Skin epidermis (tissue), 12 donors: Measurements from ENCODE around the gene CD70.
A peak's percentile ranks its signal among the peaks of the same experiment; 100 is the strongest.
"Not testable (repeated sequence)": the region's sequence is repeated elsewhere in the genome, so short reads cannot be mapped to it uniquely, and the experiment has no call there.

Experiments
- H3K27ac ChIP-seq, 21 experiments: fragments of 200-600 bp; sonication (generic) in 11 of 21; one replicate each; pipeline ENCODE4 v1.5.0; 2020; ENCODE audit warnings: mild to moderate bottlenecking in 3 of 21, inconsistent platforms in 2 of 21, moderate library complexity in 2 of 21
- H3K4me3 ChIP-seq, 7 experiments: fragments of 200-600 bp; sonication (generic) in 2 of 7; one replicate each; pipeline ENCODE4 v1.5.0; 2020; ENCODE audit warnings: inconsistent platforms in 2 of 7, mild to moderate bottlenecking in 2 of 7, moderate library complexity in 1 of 7

Gene CD70

GRCh38 chr19:6577476-6578125 lies 13.3 kb downstream of the CD70 start:
- Histone ChIP-seq H3K27ac (peak overlapping the region in 10 of 21 experiments; percentile 0 to 64 (median 40)), H3K4me3 (no peak overlapping the region)

GRCh38 chr19:6576869-6577475 lies 14.0 kb downstream of the CD70 start:
- H3K4me3 ChIP-seq = no peak overlapping the region
- peak overlapping the region in 9 of 21 experiments; percentile 14 to 64 (median 43) for H3K27ac ChIP-seq

GRCh38 chr19:6573350-6573749 lies 17.6 kb downstream of the CD70 start:
- Histone ChIP-seq H3K4me3 (no peak overlapping the region), H3K27ac (no peak overlapping the region)

DNA sequence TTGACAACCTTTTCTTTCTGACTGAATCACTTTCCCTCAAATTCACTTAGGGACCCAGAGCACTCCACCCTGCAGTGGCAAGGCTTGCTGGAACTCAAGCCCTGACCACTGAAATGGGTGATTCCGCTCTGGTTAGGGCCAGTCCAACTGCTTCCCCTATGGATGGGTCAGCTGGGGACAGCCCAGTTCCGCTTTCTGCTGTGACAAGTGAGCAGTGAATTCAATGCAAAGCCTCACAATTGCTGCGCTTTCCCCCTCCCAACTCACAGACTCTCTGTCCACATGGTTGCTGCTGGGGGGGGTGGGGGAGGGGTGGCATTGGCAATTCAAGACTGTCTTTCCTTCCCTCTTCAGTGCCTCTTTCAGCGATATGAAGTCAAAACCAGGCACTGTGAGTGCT lies 18.7 kb downstream of the CD70 start:
- Histone ChIP-seq H3K4me3 (no peak overlapping the region), H3K27ac (no peak overlapping the region)

DNA sequence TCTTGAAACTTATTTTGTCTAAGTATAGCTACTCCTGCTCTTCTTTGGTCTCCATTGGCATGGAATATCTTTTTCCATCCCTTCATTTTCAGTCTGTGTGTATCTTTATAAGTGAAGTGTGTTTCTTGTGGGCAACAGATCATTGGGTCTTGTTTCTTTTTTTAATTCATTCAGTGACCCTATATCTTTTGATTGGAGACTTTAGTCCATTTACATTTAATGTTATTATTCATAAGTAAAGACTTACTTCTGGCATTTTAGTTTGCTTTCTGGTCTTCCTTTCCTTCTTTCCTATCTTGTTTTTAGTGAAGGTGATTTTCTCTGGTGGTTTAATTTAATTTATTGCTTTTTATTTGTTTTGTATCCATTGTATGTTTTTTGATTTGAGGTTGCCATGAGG lies 19.8 kb downstream of the CD70 start:
- Histone ChIP-seq H3K27ac (no peak overlapping the region), H3K4me3 (no peak overlapping the region)

DNA sequence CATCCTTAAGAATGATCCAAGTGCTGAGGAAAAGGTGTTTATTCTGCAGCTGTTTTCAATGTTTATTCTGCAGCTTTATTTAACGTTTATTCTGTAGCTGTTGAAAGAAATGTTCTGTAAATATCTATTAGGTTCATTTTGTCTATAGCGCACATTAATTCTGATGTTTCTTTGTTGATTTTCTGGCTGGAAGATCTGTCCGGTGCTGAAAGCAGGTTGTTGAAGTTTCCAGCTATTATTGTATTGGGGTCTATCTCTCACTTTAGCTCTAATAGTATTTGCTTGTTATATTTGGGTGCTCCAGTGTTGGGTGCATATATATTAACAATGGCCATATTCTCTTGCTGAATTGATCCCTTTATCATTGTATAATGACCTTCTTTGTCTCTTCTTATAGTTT lies 20.2 kb downstream of the CD70 start:
- H3K27ac ChIP-seq = no peak overlapping the region
- no peak overlapping the region for H3K4me3 ChIP-seq

GRCh38 chr19:6568816-6569215 lies 22.1 kb downstream of the CD70 start:
- Histone ChIP-seq H3K27ac (no peak overlapping the region), H3K4me3 (no peak overlapping the region)

GRCh38 chr19:6568010-6568526 lies 22.9 kb downstream of the CD70 start:
- H3K4me3 ChIP-seq = no peak overlapping the region
- no peak overlapping the region for H3K27ac ChIP-seq

- H3K4me3 ChIP-seq, H3K27ac ChIP-seq: not testable (repeated sequence)
These were observed 24.2 kb downstream of the CD70 start for GRCh38 chr19:6566727-6567126.

GRCh38 chr19:6564393-6564792 lies 26.6 kb downstream of the CD70 start:
- Histone ChIP-seq H3K4me3 (no peak overlapping the region), H3K27ac (no peak overlapping the region)

DNA sequence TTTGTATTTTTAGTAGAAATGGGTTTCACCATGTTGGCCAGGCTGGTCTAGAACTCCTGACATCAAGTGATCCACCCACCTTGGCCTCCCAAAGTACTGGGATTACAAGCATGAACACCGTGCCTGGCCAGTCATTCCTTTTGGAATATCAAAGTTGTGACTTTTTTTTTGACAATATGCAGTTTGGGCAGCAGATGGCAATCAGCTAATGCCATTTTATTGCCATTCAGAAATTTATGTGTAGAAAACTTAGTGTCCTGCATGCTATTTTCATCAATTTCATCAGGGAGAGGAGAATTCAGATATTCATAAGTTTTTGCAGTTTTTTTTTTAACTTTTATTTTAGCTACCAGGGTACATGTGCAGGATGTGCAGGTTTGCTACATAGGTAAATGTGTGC lies 28.5 kb downstream of the CD70 start:
- H3K4me3 ChIP-seq, H3K27ac ChIP-seq: not testable (repeated sequence)

DNA sequence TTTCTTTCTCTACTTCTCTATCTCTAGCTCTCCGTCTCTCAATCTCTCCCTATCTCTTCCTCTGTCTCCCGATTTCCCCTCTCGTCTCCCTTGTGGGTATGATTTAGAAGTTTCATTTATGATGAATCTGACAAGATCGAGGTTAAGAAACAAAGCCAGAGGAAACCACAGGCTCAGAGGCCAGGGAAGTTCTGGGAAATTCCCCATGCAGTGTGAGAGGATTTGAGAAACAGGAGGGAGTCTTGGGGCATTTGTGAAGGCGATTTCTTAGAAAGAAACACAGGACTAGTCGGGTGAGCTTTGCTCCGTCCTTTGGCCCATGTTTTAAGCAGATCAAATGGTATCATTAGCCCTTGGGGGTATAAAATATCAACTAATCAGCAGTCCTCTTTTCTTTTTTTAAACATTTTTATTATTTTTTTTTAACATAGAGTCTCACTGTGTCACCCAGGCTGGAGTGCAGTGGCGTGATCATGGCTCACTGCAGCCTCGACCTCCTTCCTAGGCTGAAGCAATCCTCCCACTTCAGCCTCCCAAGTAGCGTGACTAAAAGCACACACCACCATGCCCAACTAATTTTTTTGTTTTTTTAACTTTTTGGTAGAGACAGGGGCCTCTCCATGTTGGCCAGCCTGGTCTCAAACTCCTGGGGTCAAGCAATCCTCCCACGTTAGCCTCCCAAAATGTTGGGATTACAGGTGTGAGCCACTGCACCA lies 34.3 kb downstream of the CD70 start:
- Histone ChIP-seq H3K4me3 (no peak overlapping the region), H3K27ac (no peak overlapping the region)

DNA sequence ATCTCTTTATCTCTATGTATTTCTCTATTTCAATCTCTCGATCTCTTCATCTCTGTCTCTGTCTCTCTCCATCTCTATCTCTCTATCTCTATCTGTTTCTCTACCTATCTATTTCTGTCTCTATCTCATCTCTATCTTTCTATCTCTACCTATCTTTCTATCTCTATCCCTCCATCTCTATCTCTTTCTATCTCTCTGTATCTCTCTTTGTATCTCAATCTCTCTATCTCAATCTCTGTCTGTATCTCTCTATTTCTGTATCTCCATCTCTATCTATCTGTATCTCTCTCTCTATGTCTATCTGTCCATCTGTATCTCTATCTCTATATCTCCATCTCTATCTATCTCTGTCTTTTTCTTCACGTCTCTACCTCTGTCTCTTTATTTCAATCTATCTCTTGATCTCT lies 34.9 kb downstream of the CD70 start:
- H3K27ac ChIP-seq = no peak overlapping the region
- H3K4me3 ChIP-seq = no peak overlapping the region

- H3K4me3 ChIP-seq = peak overlapping the region in 1 of 7 experiments; percentile 9
- H3K27ac ChIP-seq = peak overlapping the region in 3 of 21 experiments; percentile 24 to 58 (median 29)
These were observed 39.1 kb downstream of the CD70 start for GRCh38 chr19:6551607-6552450.

GRCh38 chr19:6551091-6551490 lies 39.9 kb downstream of the CD70 start:
- H3K4me3 ChIP-seq = no peak overlapping the region
- no peak overlapping the region for H3K27ac ChIP-seq

DNA sequence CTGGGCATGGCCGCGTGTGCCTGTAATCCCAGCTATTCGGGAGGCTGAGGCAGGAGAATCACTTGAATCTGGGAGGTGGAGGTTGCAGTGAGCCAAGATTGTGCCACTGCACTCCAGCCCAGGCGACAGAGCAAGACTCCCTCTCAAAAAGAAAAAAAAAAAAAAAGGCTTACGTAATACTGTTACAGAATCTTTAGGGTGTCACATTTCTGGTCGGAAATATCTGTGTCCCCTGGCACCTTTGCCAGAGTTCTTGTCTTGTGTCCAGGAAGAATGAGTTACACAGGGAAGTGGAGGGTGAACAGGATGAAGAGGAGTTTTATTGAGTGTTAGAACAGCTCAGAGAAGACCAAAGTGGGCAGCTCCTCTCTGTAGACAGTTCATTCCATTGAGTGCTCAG lies 40.3 kb downstream of the CD70 start:
- not testable (repeated sequence) for H3K4me3 ChIP-seq, H3K27ac ChIP-seq

GRCh38 chr19:6543866-6544347 lies 47.0 kb downstream of the CD70 start:
- H3K27ac ChIP-seq = no peak overlapping the region
- H3K4me3 ChIP-seq = no peak overlapping the region

GRCh38 chr19:6540918-6541689 lies 49.8 kb downstream of the CD70 start:
- no peak overlapping the region for H3K27ac ChIP-seq
- H3K4me3 ChIP-seq = no peak overlapping the region

DNA sequence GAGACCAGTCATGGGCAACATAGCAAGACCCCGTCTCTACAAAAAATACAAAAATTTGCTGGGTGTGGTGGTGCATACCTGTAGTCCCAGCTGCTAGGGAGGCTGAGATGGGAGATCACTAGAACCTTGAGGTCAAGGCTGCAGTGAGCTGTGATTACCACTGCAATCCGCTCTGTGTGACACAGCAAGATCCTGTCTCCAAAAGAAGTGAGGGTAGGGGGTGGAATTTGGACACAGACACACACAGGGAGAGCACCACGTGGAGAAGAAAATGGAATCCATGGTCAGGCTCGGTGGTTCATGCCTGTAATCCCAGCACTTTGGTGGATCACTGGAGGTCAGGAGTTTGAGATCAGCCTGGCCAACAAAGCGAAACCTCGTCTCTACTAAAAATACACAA lies 51.4 kb downstream of the CD70 start:
- Histone ChIP-seq H3K27ac (no peak overlapping the region), H3K4me3 (no peak overlapping the region)
